ENCODE data around the gene PRKCE.

PRKCE gene

DNA sequence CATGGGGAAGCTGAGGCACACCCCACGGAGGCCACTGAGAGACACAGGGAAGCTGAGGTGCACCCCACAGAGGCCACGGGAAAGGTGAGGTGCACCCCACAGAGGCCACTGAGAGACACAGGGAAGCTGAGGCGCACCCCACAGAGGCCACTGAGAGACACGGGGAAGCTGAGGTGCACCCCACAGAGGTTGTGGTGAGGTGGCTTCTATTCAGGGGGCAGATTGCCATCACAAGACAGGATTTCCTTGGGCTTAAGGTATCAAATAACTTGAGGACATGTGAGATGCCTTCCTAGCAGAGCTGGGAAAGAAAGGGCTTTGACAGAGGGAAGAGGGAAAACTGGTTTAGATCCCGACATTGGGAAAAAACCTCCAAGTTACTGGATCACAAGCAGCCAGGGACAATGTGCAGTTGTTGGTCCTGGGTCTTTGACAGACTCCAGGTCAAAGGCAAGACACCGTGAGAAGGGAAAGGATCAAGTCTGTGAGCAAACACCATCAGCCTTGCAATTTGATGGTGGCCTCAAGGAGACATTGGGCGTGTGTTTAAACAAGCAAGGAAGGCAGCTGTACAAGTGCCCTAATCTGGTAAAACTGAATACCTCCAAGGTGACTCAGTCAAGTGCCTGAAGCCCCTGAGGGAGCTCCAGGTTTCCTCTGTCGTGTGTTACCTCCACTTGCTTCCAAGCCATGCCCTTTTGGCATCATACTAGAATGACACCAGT, 512.5 kb downstream of the PRKCE start:
- DNase-seq: no peak

DNA sequence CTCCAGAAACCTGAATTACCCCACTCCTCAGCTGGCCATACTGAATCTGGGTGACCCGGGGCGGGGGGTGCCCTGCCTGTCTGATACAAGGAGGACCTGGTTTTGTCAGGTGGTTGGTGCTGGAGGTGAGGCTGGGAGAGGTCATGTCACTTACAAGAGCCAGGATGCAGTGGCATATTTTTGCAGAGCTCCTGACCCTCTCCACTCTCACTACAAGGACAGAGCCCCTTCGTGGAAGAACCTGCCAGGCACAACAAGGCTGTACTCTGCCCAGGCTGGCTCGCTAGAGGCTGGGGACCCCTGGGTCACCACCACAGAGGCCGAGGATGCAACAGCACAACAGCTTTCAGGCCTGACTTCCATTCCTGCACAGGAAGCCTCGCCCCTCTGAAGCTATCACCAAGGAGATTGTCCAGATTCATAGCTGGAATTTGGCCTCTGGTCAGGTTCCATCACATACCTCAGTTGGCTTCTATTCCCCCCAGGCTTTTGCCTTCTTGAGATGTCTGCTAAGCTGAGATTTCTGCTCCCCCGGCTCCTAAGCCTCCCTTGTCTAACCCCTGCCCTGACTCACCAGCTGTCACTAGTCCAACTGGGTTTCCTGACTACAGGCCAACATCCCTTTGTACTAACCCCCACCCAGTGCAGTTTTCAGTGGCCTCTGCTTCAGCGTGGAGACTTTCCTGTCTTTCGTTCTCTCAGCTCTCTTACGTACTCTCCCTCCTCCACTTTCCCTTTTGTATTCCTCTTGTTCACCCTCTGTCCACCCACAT, 513.2 kb downstream of the PRKCE start:
- no peak for DNase-seq

DNA sequence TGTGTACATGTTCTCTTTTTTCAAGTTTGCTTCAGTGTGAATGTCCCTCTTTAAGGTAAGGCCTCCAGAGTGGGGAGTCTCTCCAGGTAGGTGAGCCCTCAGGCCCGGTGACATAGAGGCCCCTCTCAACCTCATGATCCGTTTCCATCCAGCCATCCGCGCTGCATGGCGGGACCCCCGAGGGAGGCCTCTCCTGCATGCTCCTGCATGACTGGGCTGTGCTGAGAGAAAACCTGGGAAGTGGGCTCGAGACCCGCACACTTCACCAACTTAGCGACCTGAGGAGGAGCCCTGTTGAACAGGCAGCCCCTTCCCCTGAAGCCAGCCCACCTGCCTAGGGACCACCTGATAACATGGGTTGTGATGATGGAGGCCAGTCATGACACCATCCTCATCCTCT, 514.4 kb downstream of the PRKCE start:
- DNase-seq: no peak

DNA sequence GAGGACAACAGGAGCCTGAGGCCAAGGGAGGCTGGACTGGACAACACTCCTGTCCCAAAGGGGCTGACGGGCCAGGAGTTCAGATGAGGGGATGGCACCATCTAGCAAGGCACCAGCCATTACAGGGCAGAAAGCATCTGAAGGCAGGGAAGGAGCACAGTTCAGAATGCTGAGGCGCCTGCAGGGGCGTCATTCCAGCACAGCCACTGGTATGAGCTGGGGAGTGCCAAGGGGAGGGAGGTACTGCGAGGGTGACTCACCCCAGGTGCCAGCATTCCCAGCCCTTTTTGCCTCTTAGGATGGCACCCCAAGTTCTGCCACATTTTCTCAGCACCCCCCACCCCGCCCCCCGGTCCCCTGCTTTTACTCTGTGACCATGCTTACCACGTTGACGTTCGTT, 515.9 kb downstream of the PRKCE start:
- no peak for DNase-seq

DNA sequence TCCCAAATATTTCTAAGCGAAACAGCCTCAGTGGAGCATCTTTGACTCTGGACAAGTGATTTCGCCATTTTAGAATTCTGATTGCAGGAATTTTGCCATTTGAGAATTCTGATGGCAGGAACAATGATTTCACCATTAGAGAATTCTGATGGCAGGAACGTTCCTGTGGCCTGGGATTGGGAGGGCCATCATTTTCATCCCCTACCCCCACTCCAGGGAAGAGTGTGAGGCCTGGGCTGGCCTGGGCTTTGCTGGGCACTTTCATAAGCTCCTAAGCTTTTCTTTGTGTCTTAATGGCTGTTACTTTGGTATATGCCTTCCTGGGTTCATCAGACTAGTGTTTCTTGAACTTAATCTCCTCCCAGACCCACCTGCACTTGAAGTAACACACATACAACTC, 516.4 kb downstream of the PRKCE start:
- DNase-seq: no peak

DNA sequence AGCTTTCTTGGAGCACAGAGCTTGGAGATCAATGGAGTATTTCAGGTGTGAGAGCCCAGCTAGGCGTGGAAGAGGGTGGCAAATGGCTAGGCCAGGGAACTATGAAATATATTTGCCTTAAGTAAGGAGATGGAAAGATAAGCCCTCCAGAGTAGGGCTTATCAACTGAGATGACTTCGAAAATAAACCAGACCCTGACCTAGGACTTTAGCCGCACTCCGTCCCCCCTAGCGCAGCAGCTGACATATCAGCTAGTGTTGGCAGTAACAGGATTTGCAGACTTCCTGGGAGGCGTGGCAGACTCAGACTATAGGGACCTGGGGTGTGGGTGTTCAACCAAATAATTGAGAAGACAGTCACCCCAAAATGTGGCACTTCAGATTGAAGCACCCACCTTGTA, 518.0 kb downstream of the PRKCE start:
- no peak for DNase-seq

DNA sequence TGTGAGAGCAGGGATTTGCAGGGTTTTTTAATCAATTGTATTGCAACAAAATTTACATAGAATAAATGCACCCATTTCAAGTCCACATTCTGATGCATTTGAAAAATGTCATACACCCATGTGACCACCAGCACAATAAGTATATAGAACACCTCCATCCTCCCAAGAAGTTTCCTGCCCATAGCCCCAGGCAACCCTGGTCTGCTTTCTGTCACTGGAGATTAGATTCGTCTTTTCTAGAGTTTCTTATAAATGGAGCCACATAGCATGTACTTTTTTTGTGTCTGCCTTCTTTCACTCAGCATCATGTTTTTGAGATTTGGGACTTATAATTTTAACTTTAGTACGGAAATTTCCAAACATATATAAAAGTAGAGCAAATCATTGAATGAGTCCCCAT, 518.6 kb downstream of the PRKCE start:
- DNase-seq: no peak

DNA sequence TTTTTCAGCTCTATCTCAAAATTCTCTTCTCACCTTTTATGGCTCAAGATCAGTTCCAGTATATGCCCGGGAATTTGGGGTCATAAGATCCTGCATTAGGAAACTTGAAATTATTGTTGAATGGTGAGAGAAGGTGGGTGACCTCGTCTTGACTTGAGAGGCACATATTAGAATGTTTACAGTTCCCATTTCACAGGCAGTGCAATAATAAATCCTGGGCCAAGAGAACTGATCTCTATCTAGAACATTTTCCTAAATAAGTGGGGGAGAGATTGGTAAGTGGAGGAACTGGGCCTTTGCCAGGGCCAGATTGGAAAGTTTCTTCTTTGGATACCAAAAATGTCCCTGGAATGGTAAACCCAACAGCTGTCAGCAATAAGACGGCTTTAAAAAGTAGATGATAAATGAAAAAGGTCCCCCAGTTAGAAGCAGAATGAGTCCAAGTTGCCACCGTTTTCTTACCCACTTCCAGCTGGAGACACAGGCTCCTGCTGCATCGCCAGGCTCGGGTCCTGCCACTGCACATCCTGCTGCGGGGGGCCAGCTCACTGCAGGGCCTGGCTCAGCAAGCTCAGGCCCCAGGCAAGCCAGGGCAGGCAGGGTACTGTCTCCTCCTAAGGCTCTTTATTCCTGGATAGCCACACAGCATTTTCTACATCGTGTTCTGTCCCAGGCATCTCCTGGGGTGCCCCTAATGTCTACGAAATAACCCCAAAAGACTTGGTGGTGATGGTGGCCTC, 519.3 kb downstream of the PRKCE start:
- no peak for DNase-seq

DNA sequence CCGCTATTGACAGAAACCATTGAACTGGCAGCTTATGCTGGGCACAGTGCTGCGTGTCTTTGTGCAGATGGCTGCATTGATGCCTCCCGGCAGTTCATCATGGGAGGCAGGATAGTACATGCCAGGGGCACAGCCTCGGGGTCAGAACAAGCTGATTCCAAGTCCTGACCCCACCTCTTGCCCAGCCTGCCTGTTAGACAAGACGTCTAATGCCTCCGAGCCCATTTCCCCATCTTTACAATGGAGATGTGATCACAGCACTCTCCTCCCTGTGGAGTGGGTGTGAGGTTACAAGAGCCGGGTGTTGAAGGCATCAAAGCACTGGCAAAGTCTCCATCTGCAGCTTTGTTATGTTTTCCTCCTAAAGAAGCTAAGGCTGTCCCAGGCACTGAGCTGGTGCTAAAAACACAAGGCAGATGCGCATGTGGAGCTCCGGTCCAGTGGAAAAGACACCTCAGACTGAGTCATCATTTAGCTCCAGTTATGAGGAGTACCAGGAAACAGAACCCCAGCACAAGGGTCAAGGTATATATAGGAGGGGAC, 520.0 kb downstream of the PRKCE start:
- DNase-seq: peak; percentile 8

DNA sequence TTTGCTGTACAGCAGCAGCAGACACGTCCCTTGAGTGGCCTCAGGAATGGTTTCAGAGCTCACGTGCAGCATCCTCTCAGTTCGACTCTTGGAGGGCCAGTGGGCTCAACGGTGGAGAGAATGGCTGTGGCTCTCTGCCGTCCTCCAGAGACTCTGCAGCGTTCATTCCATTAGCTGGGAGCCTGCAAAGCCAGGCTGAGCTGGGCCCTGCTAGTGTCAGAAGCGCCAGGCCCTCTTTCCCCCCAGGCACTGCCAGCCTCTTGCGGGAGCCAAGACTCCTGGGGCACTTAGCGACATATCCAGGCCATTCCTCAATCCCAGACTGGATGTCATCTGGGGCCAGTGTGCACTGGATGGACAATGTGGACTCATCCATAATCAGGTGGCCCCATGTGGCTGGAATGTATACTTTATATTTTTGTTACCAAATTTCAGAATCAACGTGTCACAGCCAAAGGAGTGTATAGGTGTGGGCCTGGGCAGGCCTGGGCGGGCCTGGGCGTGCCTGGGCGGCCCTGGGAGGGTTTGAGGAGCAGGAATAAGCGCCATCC, 520.6 kb downstream of the PRKCE start:
- no peak for DNase-seq

DNA sequence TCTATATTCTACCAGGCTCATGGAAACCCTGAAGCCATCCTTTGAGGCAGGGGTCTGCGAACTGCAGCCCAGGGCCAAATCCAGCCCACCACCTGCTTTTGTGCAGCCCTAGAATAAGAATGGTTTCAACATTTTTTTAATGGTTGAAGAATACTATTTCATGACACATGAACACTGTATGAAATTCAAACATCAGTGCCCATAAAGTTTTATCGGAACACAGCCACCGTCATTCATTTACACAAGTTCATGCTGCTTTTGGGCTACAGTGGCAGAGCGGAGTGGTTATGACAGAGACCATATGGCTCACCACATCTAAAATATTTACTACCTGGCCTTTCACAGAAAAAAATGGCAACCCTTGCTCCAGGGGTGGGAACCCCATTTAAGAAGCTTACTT, 521.6 kb downstream of the PRKCE start:
- no peak for DNase-seq

DNA sequence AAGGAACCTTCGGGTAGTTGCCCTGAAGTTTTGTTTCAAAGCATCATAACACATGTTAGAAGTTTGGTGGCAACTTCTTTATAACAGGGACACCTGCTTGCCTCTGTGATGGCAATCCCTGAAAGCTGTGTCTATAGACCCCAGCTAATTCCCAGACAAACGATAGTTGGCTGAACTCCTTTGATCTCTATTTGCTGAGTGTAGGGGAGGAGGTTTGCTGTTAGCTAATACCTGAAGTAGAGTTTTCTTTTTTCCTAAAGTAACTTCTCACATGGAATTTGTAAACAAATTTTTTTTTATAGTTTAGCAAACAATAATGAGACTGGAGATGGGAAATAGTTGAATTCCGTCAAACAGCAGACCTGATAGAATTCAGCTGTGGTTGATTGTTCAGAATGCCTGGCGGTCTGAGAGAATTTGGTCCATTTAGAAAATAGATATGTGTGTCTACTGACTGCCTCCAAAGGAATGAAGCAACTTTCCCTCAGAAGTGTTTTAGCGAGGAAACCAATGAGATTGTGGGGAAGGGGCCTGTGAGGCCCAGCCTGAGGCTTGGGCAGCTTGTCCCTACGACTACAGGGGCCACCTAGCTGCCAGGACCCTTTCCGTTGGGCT, 522.3 kb downstream of the PRKCE start:
- no peak for DNase-seq

DNA sequence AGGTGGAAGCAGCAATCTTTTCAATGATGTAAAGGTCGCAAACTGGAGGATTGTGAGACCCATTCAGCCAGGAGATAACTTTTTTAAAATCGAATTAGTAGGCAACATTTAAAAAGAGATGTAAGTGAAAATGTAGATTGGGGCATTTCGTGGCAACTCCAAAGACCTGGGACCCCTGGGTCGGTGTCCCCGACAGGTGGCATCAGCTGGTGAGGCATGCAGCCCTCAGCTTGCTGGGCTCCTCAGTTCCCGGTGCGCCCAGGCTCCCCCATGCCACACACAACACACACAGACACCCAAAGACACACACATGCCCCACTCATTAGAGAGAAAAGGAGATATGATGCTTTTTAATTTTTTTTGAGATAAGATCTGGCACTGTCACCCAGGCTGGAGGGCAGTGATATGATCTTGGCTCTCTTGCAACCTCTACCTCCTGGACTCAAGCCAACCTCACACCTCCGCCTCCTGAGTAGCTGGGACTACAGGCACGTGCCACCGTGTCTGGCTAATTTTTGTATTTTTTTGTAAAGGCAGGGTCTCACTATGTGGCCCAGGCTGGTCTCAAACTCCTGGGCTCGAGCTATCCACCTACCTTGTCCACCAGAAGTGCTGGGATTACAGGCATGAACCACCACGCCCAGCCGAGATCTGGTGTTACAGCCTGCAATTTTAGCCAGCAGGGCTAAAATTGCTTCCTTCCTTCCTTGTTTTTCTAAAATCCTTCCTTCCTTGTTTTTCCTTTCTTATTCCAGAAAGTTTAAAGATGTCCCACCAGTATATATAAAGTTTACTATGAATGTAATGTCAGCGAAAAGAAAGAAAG, 523.1 kb downstream of the PRKCE start:
- DNase-seq: no peak

DNA sequence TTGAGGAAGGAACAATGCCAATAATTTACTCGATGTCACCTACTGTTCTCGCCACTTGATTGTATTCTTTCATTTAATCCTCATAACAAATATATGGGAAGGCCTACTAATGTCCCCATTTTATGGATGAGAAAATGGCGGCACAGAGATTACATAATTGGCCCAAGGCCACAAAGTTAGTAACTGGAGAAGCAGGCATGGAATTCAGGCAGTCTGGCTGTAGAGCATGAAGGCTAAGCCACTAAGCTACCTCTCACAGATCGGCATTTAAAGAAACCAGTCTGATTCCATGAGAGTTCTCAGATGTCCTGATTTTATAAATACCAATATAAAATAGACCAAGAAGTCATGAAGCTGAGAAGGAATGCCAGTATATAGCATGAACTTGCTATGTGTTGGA, 523.9 kb downstream of the PRKCE start:
- no peak for DNase-seq

DNA sequence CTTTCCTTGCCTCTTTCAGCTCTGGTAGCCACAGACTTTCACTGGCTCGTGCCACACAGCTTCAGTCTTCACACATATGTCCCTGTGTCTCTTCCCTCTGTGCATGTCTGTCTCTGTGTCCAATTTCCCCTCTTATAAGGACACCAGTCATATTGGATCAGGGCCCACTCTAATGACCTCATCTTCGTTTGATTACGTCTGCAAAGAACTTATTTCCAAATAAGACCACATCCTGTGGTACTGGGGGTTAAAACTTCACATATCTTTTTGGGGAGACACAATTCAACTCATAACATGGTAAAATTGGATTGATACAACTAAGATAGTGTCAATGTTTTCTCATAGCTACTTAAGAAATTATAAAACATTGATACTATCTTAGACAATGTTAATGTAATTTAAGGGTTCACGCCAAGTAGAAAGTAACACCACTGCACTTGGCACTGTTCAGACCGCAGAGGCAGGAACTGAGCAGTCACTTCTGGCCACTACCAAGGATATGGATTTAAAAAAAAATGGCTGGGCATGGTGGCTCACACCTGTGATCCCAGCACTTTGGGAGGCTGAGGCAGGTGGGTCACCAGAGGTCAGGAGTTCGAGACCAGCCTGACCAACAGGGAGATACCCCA, 526.1 kb downstream of the PRKCE start:
- no peak for DNase-seq

DNA sequence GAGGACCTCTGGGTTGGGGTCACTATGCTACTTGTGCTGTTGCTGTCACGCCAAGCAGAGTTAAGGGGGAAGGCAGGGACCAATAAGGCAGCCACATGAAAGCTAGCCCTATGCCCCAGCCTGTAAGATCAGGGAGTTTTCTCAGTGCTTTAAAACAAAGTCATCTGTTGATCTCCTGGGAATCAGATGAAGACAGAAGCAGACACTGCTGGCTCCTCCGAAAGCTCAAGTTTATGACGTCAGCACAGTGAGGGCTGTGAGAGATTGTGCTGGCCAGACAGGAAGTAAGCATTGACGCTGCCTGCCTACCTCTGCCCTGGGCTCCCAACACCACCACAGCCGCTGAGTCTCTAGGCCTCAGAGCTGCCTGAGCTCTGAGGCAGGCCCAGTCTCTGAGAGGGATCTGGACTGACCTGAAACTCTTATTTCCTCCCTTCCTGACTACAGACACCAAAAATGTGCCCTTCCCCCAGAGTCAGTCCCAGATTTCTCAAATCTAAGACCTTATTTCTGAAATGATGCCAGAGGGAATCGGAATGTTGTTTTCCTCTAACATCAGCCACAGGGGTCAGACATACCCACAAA, 527.7 kb downstream of the PRKCE start:
- no peak for DNase-seq

DNA sequence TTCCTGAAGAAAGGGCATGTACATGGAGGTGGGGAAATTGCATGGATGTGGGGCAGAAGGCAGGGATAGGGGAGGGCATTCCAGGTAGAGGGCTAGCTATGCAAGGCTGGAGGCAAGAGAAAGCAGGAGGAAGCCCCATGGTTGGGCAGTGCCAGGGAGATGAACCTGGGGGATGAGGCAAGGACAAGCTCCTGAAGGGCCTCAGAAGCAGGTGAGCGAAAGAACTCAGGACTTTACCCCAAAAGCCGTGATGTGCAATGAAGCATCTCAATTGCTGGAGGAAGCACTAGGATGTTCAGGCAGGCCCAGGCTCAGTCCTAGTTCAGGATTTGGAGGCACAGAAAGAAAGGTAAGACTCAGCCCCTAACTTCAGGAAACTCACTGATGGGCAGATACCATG, 528.7 kb downstream of the PRKCE start:
- DNase-seq: no peak

DNA sequence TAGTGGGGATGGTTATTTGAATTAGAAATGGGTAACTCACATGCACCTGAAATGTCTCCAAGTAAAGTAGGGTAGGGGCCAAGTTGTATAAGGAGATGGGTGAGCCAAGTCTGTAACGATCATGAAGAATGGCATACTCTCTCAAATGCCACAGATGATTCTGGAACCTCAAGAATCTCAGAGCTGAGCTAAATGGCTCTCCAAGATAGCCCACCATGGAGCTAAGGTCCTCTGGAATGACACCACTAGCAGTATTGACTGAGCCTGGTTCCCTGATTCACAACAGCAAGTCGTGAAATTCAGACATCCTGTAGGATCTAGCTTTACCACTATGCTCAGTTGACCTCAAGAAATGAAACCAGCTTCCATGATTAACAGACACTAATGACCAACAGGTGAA, 529.8 kb downstream of the PRKCE start:
- DNase-seq: no peak

DNA sequence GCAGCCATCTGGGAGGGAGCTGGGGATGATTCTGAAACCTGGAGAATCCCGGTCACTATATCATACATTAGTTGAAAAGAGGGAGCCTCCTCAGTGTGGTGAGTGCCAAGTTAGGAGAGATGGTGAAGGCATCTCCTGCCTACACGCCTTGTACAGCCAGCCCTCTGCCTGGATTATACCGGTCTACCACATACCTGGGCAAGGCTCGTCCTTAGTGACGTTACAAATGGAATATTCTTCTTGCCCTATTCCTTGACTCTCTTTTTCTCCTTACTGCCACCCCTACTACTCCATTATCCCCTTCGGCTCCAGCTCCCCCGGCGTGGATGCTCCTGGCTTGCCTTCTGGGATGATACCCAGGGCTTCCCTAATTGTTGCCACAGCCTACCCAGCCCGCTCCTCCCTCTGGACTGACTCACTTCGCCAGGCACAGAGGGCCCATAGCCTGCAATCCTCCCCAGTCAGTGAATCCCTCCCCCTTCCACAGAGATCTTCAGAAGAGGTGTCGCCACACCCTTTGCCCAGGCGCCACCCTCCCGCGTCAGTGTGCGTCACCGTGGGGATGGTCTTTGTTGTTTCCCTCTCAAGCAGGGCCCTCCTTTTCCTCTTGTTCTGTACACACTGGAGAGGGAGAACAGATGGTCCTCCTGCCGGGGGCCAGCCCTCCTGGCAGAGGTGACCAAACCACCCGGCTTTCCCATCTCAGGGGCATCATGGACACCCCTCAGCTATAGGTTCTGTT, 530.5 kb downstream of the PRKCE start:
- peak; percentile 14 for DNase-seq

DNA sequence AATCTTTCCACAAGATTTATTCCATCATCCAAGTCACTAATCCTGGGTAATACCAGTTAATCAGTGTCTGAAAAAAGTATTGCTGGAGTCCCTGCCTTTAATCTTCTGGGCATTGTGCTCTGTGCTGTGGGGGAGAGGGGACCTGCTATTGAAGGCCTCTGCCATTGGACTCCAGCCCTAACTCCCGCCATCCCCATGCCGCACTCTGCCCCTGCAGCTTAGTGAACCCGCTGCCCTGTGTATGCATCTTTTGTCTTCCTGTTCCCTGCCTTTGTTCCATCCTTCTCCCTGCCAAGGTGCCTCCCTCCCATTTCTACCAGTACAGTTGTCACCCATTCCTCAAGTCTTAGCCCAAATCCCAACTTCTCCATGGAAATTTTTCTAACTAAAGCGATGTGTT, 532.0 kb downstream of the PRKCE start:
- DNase-seq: no peak

Measured in DMS153 (cell line).